GM08714 (cell line): Measurements from ENCODE around the gene PAK2.

ENCODE experiments used
- H3K4me3 ChIP-seq: fragments of 200-500 bp; sonication (Bioruptor generic); 2 replicates; pipeline ENCODE4 v1.5.1; 2014; ENCODE audit warnings: mild to moderate bottlenecking, low read length, inconsistent platforms
- ZNF274 ChIP-seq: IDR thresholded peaks from 2 replicates; pipeline ENCODE4 v1.6.1; 2012; ENCODE audit warnings: mild to moderate bottlenecking, low read depth, low read length

Gene PAK2

DNA sequence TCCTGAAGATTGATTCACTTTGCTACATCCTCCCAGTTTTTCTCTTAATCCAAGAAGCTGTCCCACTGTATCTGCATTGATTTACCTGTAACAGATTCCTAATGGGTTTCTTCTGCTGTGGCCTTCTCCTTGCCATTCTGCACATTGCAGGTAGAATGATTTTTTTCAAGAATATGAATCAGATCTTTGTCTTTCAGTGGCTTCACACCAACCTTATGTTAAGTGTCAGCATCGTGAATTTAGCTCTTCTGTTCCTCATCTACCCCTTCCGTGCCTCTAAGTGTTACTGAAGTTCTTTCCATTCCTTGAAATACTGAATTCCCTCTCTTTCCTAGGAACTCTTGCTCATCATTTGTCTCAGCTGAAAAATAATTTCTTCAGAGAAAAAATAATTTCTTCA is 135.6 kb downstream of the PAK2 start:
- no peak overlapping the region for H3K4me3 ChIP-seq
- TF ChIP-seq ZNF274: no peak
